RWPE1 (cell line): ENCODE measurements around the gene CUX1.
"Not testable (repeated sequence)": the region's sequence is repeated elsewhere in the genome, so short reads cannot be mapped to it uniquely, and the experiment has no call there.

Experiments used
- CTCF ChIA-PET: fragments of 350-600 bp; sonication (Branson Sonifier 250); formaldehyde crosslinking; extraction: SDS; loops from one replicate; lab custom pipeline; 2021; lab: Yijun Ruan, JAX
- POLR2A ChIA-PET: fragments of 400-600 bp; formaldehyde crosslinking; extraction: SDS; loops from one replicate; lab custom pipeline; 2020; ENCODE audit warnings: antibody characterized with exemption; ENCODE audit not compliant: low non-redundant PET; lab: Yijun Ruan, JAX
- DNase-seq: peaks from one replicate; pipeline ENCODE4 v3.0.0; 2012; ENCODE audit warnings: low spot score
- H3K27ac ChIP-seq: fragments of 450-650 bp; 2 replicates; pipeline ENCODE4 v1.5.1; 2017
- CTCF ChIP-seq: fragments of 450-650 bp; conservative IDR thresholded peaks from 2 replicates; pipeline ENCODE4 v1.5.1; 2017; ENCODE audit warnings: low read depth, mild to moderate bottlenecking

CUX1 gene

GRCh38 chr7:101917566-101917965 lies 100.1 kb downstream of the CUX1 start:
- CTCF ChIA-PET = no interaction called here
- no peak for DNase-seq
- H3K27ac ChIP-seq = no peak overlapping the region
- no peak for TF ChIP-seq CTCF
- POLR2A ChIA-PET = no interaction called here

- H3K27ac ChIP-seq = no peak overlapping the region
- no peak for TF ChIP-seq CTCF
- ChIA-PET CTCF (no interaction called here), POLR2A (no interaction called here)
- no peak for DNase-seq
These were observed 101.0 kb downstream of the CUX1 start for GRCh38 chr7:101918426-101918825.

GRCh38 chr7:101919363-101920115 lies 102.1 kb downstream of the CUX1 start:
- ChIA-PET POLR2A (no interaction called here), CTCF (no interaction called here)
- DNase-seq = no peak
- TF ChIP-seq CTCF = no peak
- H3K27ac ChIP-seq = no peak overlapping the region

GRCh38 chr7:101921061-101921460 lies 103.6 kb downstream of the CUX1 start:
- no peak for TF ChIP-seq CTCF
- DNase-seq = no peak
- CTCF ChIA-PET = interaction anchor here (0.6 kb wide), 1 partner anchor 37 kb away, joined by 3 read pairs; no protein-coding TSS in a partner anchor
- H3K27ac ChIP-seq = no peak overlapping the region
- POLR2A ChIA-PET = no interaction called here

GRCh38 chr7:101921546-101922489 lies 104.4 kb downstream of the CUX1 start:
- DNase-seq, POLR2A ChIA-PET, H3K27ac ChIP-seq: not testable (repeated sequence)
- CTCF ChIA-PET = interaction anchor here (0.6 kb wide), 1 partner anchor 37 kb away, joined by 3 read pairs; no protein-coding TSS in a partner anchor

GRCh38 chr7:101922631-101923601 lies 105.5 kb downstream of the CUX1 start:
- no peak for DNase-seq
- POLR2A ChIA-PET = no interaction called here
- TF ChIP-seq CTCF = no peak
- H3K27ac ChIP-seq = no peak overlapping the region
- CTCF ChIA-PET = interaction anchor here (0.7 kb wide), 1 partner anchor 200 kb away, joined by 3 read pairs; no protein-coding TSS in a partner anchor
